ENCODE data around the gene MYCN.
"Not testable (repeated sequence)": the region's sequence is repeated elsewhere in the genome, so short reads cannot be mapped to it uniquely, and the experiment has no call there.

The MYCN gene

GRCh38 chr2:15907461-15908324 is 32.7 kb upstream of the MYCN start:
- no peak for DNase-seq (ENCODE audit: low read depth in 2 of 2, low spot score in 1 of 2)

- DNase-seq (ENCODE audit: low read depth in 2 of 2, low spot score in 1 of 2): no peak
These were observed 32.0 kb upstream of the MYCN start for GRCh38 chr2:15908371-15908770.

GRCh38 chr2:15909157-15909556 is 31.2 kb upstream of the MYCN start:
- DNase-seq (ENCODE audit: low read depth in 2 of 2, low spot score in 1 of 2): no peak

- no peak for DNase-seq (ENCODE audit: low read depth in 2 of 2, low spot score in 1 of 2)
These were observed 30.6 kb upstream of the MYCN start for GRCh38 chr2:15909736-15910135.

GRCh38 chr2:15911270-15911669 is 29.1 kb upstream of the MYCN start:
- not testable (repeated sequence) for DNase-seq (ENCODE audit: low read depth in 2 of 2, low spot score in 1 of 2)

- DNase-seq (ENCODE audit: low read depth in 2 of 2, low spot score in 1 of 2): no peak
These were observed 28.7 kb upstream of the MYCN start for GRCh38 chr2:15911686-15912085.

GRCh38 chr2:15912203-15912602 is 28.1 kb upstream of the MYCN start:
- DNase-seq (ENCODE audit: low read depth in 2 of 2, low spot score in 1 of 2): no peak

- no peak for DNase-seq (ENCODE audit: low read depth in 2 of 2, low spot score in 1 of 2)
These were observed 27.2 kb upstream of the MYCN start for GRCh38 chr2:15913146-15913545.

GRCh38 chr2:15914596-15915385 is 25.6 kb upstream of the MYCN start:
- DNase-seq (ENCODE audit: low read depth in 2 of 2, low spot score in 1 of 2): no peak

- DNase-seq (ENCODE audit: low read depth in 2 of 2, low spot score in 1 of 2): not testable (repeated sequence)
These were observed 24.8 kb upstream of the MYCN start for GRCh38 chr2:15915546-15915945.

GRCh38 chr2:15916336-15916735 is 24.0 kb upstream of the MYCN start:
- no peak for DNase-seq (ENCODE audit: low read depth in 2 of 2, low spot score in 1 of 2)

GRCh38 chr2:15918761-15919356 is 21.5 kb upstream of the MYCN start:
- no peak for DNase-seq (ENCODE audit: low read depth in 2 of 2, low spot score in 1 of 2)

GRCh38 chr2:15919716-15920434 is 20.5 kb upstream of the MYCN start:
- no peak for DNase-seq (ENCODE audit: low read depth in 2 of 2, low spot score in 1 of 2)

GRCh38 chr2:15920696-15921095 is 19.7 kb upstream of the MYCN start:
- DNase-seq (ENCODE audit: low read depth in 2 of 2, low spot score in 1 of 2): no peak

- no peak for DNase-seq (ENCODE audit: low read depth in 2 of 2, low spot score in 1 of 2)
These were observed 16.8 kb upstream of the MYCN start for GRCh38 chr2:15923597-15923996.

- DNase-seq (ENCODE audit: low read depth in 2 of 2, low spot score in 1 of 2): no peak
These were observed 14.5 kb upstream of the MYCN start for GRCh38 chr2:15925819-15926218.

- no peak for DNase-seq (ENCODE audit: low read depth in 2 of 2, low spot score in 1 of 2)
These were observed 14.1 kb upstream of the MYCN start for GRCh38 chr2:15926252-15926651.

- no peak for DNase-seq (ENCODE audit: low read depth in 2 of 2, low spot score in 1 of 2)
These were observed 12.7 kb upstream of the MYCN start for GRCh38 chr2:15927551-15928218.

GRCh38 chr2:15929008-15929407 is 11.3 kb upstream of the MYCN start:
- DNase-seq (ENCODE audit: low read depth in 2 of 2, low spot score in 1 of 2): not testable (repeated sequence)

- no peak for DNase-seq (ENCODE audit: low read depth in 2 of 2, low spot score in 1 of 2)
These were observed 10.5 kb upstream of the MYCN start for GRCh38 chr2:15929861-15930260.
